DMS153 (cell line): ENCODE results near the gene POMGNT1.
A peak's percentile ranks its signal among the peaks of the same experiment; 100 is the strongest.
"Not testable (repeated sequence)": the region's sequence is repeated elsewhere in the genome, so short reads cannot be mapped to it uniquely, and the experiment has no call there.

Experiments used
- DNase-seq: peaks from one replicate; lab custom pipeline; 2025; lab: John Stamatoyannopoulos, UW

POMGNT1 gene

DNA sequence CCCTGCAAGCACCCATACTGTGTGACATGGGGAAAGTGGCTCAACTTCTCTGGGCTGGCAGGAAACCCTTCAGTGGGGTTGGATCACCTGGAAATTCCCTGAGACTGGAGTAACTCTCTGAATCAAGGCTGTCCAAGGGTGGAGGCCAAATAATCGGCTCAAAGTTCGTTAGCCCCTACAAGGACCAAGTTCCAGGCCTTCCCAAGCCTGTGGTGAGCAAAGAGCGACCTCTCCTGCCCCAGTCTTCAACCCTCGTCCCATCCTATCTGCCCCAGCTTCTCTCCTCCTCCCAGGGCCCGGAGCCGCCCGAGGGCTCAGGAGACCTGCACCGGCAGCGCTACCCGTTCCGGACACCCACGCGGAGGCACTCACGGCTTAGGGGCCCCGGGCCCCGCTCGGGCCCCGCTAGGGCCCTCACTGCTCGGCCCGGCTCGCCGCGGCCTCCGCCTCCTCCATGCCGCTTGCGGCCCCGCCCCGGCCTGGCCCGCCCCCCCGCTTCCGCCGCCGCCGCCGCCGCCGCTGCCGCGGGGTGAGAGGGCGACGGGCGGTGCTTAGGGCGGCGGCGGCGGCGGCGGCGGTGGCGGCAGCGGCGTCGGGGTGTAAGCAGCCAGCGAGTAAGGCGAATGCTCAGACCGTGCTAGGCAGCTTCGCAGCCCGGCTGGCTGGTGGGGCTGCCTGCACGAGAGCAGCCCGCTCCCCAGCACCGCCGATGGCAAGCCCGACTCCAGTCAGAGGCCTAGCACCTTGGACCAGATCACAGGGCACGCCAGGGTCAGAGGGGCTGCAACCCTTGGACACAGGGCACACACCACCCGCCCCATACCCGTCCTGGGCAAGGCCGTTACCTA, at the start of gene POMGNT1:
POMGNT1 (minus strand) TSS at position 471 of the 848 bp plus-strand sequence. CDS start 613 bp downstream, outside the sequence.
- DNase-seq = peak; percentile 57

DNA sequence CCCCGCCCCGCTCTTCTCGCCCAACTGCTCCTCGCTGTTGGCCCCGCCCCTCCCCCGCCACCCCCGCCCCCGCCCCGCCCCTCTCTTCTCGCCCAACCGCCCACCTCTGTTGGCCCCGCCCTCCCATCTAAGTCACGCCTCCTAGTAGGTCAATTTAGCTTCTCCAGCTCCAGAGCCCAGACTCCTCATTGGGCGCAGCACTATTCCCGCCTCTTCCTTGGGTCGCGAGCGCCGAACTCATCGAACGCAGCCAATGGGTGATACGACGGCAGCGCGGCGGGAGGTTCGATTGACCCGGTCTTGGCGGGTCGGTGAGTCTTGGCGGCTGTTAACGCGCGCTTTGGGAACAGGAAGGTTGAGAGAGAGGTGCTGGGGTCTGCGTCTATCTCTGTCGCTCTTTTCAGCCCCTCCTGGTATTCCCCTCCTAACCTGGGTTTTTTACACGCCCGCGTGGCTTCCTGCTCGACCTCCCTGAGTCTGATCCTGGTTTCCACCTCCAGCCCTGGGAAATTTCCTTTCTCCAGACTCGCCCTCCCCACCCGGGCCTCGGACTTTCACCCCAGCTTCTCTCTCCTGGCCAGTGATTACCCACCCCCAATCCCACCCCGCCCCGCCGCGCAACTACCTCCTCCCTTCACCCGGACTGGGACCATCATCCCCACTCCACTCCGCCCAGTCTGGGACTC, 49.3 kb upstream of the POMGNT1 start, which contains the start of gene RAD54L:
RAD54L (plus strand) TSS at position 328 of the 686 bp plus-strand sequence. CDS start 643 bp downstream, outside the sequence.
- peak; percentile 99 for DNase-seq

GRCh38 chr1:46246548-46247435, 48.6 kb upstream of the POMGNT1 start:
- DNase-seq = peak; percentile 60

DNA sequence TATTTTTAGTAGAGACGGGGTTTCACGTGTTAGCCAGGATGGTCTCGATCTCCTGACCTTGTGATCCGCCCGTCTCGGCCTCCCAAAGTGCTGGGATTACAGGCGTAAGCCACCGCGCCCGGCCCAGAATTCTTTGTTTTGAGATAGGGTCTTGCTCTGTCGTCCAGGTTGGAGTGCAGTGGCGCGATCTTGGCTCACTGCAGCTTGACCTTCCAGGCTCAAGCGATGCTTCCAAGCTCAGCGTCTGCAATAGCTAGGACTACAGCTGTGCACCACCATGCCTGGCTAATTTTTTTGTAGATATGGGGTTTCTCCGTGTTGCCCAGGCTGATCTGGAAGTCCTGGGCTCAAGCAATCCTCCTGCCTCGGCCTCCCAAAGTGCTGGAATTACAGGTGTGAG, 47.9 kb upstream of the POMGNT1 start:
- DNase-seq = not testable (repeated sequence)

DNA sequence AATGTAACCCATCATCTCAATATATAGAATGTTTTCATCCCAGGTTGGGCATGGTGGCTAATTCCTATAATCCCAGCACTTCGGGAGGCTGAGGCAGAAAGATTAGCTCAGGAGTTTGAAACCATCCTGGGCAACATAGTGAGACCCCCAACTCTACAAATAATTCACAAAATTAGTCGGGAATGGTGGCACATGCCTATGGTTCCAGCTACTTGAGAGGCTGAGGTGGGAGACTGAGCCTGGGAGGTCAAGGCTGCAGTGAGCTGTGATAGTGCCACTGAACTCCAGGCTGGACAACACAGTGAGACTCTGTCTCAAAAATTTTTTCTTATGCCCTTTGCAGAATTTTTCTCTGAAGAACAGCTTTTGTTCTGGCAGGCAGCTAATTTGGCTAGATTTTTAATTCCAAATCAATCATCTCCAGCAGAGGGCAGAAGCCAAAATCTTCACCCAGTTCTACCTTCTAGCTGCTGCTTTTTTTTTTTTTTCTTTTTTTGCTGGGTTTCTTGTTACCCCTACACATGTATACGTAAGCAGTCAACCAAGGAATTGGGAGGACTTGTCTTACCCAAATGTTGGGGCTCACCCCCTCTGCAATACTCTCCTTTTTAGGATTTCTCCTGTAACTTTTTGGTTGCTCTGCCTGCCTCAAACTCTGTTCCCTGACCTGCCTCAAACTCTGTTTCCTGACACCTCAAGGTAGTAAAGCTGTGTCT, 46.6 kb upstream of the POMGNT1 start:
- peak; percentile 14 for DNase-seq

- not testable (repeated sequence) for DNase-seq
Measured at GRCh38 chr1:46243831-46244230, 45.6 kb upstream of the POMGNT1 start.

DNA sequence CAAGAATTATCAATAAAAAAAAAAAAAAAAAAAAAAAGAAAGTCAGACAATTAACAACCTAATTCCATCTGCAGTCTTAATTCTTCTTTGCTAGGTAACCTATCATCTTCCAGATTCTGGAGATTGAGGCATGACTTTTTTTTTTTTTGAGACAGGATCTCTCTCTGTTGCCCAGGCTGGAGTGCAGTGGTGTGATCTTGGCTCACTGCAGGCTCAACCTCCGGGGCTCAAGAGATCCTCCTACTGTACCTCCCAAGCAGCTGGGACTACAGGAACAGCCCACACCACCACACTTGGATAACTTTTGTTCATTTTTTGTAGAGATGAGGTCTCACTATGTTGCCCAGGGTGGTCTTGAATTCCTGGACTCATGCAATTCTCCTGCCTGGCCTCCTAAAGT, 44.7 kb upstream of the POMGNT1 start:
- DNase-seq = no peak

DNA sequence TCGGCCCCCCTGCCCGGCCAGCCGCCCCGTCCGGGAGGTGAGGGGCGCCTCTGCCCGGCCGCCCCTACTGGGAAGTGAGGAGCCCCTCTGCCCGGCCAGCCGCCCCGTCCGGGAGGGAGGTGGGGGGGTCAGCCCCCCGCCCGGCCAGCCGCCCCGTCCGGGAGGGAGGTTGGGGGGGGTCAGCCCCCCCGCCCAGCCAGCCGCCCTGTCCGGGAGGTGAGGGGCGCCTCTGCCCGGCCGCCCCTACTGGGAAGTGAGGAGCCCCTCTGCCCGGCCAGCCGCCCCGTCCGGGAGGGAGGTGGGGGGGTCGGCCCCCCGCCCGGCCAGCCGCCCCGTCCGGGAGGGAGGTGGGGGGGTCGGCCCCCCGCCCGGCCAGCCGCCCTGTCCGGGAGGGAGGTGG, 43.5 kb upstream of the POMGNT1 start:
- DNase-seq = not testable (repeated sequence)

- DNase-seq = not testable (repeated sequence)
Measured at GRCh38 chr1:46238865-46239264, 40.6 kb upstream of the POMGNT1 start.

GRCh38 chr1:46236882-46237281, 38.6 kb upstream of the POMGNT1 start:
- no peak for DNase-seq

DNA sequence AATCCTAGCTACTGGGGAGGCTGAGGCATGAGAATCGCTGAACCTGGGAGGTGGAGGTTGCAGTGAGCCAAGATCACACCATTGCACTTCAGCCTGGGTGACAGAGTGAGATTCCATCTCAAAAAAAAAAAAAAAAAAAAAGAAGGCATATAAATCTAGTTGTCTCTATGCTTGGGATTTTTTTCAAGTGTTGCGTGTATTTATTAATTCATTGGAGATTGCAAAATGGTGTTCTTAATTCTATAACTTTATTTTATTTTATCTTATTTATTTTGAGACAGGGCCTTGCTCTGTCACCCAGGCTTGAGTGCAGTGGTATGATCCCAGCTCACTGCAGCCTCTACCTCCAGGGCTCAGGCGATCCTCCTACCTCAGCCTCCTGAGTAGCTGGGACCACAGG, 33.0 kb upstream of the POMGNT1 start:
- DNase-seq = not testable (repeated sequence)

- DNase-seq = no peak
Measured at GRCh38 chr1:46224966-46225365, 26.7 kb upstream of the POMGNT1 start.

- peak; percentile 90 for DNase-seq
Measured at GRCh38 chr1:46223472-46223943, 25.3 kb upstream of the POMGNT1 start.

- not testable (repeated sequence) for DNase-seq
Measured at GRCh38 chr1:46223055-46223454, 24.8 kb upstream of the POMGNT1 start.

GRCh38 chr1:46221749-46222148, 23.5 kb upstream of the POMGNT1 start:
- no peak for DNase-seq

GRCh38 chr1:46220808-46221207, 22.6 kb upstream of the POMGNT1 start:
- no peak for DNase-seq

DNA sequence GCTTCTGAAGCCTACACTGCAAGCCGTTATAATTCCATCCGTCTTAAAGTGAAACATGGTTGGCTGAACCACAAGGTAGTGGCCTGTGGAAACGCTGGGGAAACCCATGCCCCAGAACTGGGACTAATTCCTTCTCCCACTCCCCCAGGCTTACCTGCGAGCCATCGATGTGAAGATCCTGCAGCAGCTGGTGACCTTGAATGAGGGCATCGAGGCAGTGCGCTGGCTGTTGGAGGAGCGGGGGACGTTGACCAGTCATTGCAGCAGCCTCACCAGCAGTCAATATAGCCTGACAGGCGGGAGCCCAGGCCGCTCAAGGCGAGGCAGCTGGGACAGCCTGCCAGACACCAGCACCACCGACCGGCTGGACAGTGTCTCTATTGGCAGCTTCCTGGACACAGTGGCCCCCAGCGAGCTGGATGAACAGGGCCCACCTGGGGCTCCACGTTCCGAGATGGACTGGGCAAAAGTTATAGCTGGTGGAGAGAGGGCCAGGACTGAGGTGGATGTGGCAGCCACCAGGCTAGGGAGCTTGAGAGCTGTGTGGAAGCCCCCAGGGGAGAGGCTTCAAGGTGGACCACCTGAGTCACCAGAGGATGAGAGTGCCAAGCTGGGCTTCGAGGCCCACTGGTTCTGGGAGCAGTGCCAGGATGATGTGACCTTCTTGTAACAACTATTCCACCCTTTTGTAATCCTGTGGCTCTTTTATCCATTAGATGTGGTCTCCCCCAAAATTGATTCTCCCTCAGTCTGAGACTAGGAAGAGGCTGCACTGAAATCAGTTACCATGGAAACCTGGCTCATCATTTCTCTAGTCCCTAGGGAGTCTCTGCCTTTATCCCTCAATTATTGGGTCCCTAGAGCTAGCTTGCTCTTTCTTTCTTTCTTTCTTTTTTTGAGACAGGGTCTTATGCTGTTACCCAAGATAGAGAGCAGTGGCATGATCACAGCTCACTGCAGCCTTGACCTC, 21.6 kb upstream of the POMGNT1 start:
- no peak for DNase-seq

DNA sequence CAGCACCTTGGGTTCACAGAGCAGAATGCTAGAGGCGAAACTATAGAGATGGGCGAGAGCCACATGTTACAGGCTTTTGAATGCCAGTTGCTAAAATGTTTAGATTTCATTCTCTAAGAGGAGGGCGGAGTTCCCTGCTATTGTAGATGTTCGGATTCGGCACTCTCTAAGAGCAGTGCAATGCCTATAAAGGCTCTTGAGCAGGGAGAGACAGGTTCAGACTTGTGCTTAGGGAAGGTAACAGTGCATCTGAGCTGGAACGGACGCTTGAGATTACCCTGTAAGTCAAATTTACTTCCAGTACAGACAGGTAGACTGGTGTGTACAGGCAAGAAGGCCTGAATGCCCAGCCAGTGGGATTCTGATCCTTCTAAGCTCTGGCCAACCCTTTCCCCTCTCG, 20.2 kb upstream of the POMGNT1 start:
- peak; percentile 97 for DNase-seq

DNA sequence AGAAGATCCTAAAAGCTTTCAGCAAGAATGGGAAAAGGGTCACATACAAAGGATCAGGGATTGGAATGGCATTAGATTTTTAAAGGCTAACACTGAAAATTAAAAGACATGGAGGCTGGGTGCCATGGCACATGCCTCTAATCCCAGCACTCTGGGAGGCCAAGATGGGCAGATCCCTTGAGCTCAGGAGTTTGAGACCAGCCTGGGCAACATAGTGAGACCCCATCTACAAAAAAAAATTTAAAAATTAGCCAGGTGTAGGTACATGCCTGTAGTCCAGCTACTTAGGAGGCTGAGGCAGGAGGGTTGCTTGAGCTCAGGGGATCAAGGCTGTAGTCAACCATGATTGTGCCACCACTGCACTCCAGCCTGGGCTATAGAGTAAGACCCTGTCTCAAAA, 17.3 kb upstream of the POMGNT1 start:
- DNase-seq = no peak

DNA sequence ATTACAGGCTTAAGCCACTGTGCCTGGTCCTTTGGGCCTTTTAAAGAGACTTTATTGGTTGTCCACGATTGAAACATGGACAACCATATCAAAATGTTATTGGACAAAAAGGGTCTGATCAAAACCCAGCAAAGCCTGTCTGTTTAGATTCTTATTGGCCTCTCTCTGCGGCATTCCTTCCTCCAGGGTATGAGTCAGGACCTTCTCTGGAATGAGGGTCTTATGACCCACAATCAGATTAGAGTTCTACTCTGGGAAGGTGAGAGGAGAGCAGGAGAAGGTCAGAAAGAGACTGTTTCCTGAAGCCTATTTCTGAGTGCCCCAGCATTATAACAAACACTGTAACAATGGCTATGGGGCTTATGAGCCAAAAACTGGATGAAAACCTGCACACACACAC, 12.8 kb upstream of the POMGNT1 start:
- DNase-seq = no peak
